Right lobe of liver (tissue), 4 donors: ENCODE results near the gene WBP1.

Experiments
- CTCF ChIP-seq, 4 donors: fragments of 200-600 bp in 3 of 4; fragments of 450-650 bp in 1 of 4; IDR thresholded peaks; one replicate each; pipeline versions ENCODE4 v1.5.1 to v1.8.0; 2016 to 2022; ENCODE audit warnings: antibody characterized with exemption in 4 of 4, mild to moderate bottlenecking in 2 of 4
- POLR2A ChIP-seq: fragments of 450-650 bp; IDR thresholded peaks from one replicate; pipeline ENCODE4 v1.6.1; 2017; ENCODE audit warnings: antibody characterized with exemption, mild to moderate bottlenecking
- donor health status: DM: no; HTN: no; CAD: no.
- donor health status: DM: no; HTN: no; CAD: no.
- donor health status: DM: no; HTN: yes; CAD: no.

- TF ChIP-seq POLR2A (no peak), CTCF (IDR thresholded peaks at IDR 0.05) (no peak)
These were observed 32.0 kb upstream of the WBP1 start for GRCh38 chr2:74426181-74426758.
